SK-N-MC (cell line): Measurements from ENCODE around the gene GPC6.

Experiments used
- DNase-seq: peaks from one replicate; pipeline ENCODE4 v3.0.0-alpha.2; 2011; ENCODE audit warnings: low read depth, low spot score
- H3K27ac ChIP-seq: fragments of 200-600 bp; sonication (generic); 2 replicates; pipeline ENCODE4 v1.5.1; 2016; ENCODE audit warnings: mixed run types
- H3K36me3 ChIP-seq: fragments of 200-600 bp; sonication (generic); 2 replicates; pipeline ENCODE4 v1.6.1; 2017; ENCODE audit warnings: antibody characterized with exemption, low read length, mixed read lengths; ENCODE audit not compliant: insufficient read depth
- H3K4me3 ChIP-seq: fragments of 200-600 bp; sonication (generic); 2 replicates; pipeline ENCODE4 v1.5.1; 2016
- H3K9ac ChIP-seq: fragments of 200-600 bp; sonication (generic); 2 replicates; pipeline ENCODE4 v1.8.0; 2017; ENCODE audit warnings: mixed run types, mixed read lengths; ENCODE audit not compliant: insufficient read length
- H3K9me3 ChIP-seq: fragments of 200-600 bp; sonication (generic); 2 replicates; pipeline ENCODE4 v1.6.1; 2017; ENCODE audit warnings: low read depth, mild to moderate bottlenecking, antibody characterized with exemption, low read length, moderate library complexity, mixed read lengths
- EZH2 ChIP-seq: fragments of 200-600 bp; sonication (generic); IDR thresholded peaks from one replicate; pipeline ENCODE4 v1.6.1; 2017; ENCODE audit warnings: antibody characterized with exemption
- FOXP2 ChIP-seq: optimal IDR thresholded peaks from 2 replicates; pipeline ENCODE3; 2011; ENCODE audit warnings: mild to moderate bottlenecking, moderate library complexity; ENCODE audit not compliant: insufficient read depth; ENCODE audit errors: extremely low read length, control extremely low read depth
- POLR2AphosphoS5 ChIP-seq: IDR thresholded peaks from 2 replicates; pipeline ENCODE4 v1.6.1; 2012; ENCODE audit warnings: mild to moderate bottlenecking, low read depth, low read length, borderline replicate concordance

The GPC6 gene

GRCh38 chr13:94053986-94054593, 827.5 kb downstream of the GPC6 start:
- no peak for TF ChIP-seq POLR2AphosphoS5
- no peak for TF ChIP-seq EZH2
- TF ChIP-seq FOXP2: no peak
- no peak overlapping the region for H3K9ac ChIP-seq
- no peaks in the 10 kb centered on the region for H3K9me3 ChIP-seq
- DNase-seq: no peak
- no peaks in the 10 kb centered on the region for H3K36me3 ChIP-seq
- no peak overlapping the region for H3K4me3 ChIP-seq
- H3K27ac ChIP-seq: no peak overlapping the region

DNA sequence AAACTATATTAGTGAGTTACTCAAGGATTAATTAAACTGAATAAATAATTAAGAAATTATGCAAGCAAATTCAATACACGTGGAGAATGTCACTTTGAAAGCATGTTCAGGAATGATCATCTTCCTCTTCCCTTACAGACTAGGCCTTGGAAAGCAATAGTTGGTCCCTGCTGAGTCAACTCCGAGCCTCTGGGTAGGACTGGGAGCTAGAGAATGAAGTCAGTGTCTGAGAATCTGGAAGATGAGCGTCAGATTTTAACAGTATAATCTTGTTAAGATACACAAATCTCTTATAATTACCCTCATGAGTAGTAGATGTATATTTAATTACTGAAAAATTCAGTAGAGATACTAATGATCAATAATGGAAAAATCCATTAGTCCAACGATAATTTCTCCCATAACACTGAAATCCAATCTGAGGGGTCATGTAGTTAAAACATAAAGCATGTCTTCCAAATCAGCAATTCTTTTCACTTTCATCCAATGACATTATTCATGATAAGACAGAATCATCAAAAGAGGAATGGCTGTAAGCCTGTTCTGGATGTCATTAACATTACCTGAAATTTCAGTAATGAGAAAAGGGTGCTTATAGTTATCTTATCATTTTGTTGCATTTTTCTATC, 829.9 kb downstream of the GPC6 start:
- Histone ChIP-seq H3K36me3 (no peaks in the 10 kb centered on the region), H3K9me3 (no peaks in the 10 kb centered on the region), H3K4me3 (no peak overlapping the region), H3K9ac (no peak overlapping the region), H3K27ac (peak overlapping the region; percentile 61; the same call in 1 of the 2 replicates)
- TF ChIP-seq POLR2AphosphoS5 (no peak), FOXP2 (no peak), EZH2 (no peak)
- no peak for DNase-seq

GRCh38 chr13:94057618-94058186, 831.1 kb downstream of the GPC6 start:
- H3K36me3 ChIP-seq: no peaks in the 10 kb centered on the region
- peak overlapping the region; percentile 38 for H3K4me3 ChIP-seq
- DNase-seq: no peak
- H3K27ac ChIP-seq: peak overlapping the region; percentile 61
- H3K9ac ChIP-seq: no peak overlapping the region
- no peaks in the 10 kb centered on the region for H3K9me3 ChIP-seq
- TF ChIP-seq EZH2: no peak
- TF ChIP-seq POLR2AphosphoS5: no peak; the same call in 1 of the 2 replicates
- no peak for TF ChIP-seq FOXP2

- no peak overlapping the region; the same call in 1 of the 2 replicates for H3K4me3 ChIP-seq
- H3K9me3 ChIP-seq: no peaks in the 10 kb centered on the region
- H3K27ac ChIP-seq: no peak overlapping the region; the same call in 1 of the 2 replicates
- no peak for DNase-seq
- H3K36me3 ChIP-seq: no peaks in the 10 kb centered on the region
- TF ChIP-seq EZH2: no peak
- no peak for TF ChIP-seq FOXP2
- TF ChIP-seq POLR2AphosphoS5: no peak
- H3K9ac ChIP-seq: no peak overlapping the region
These were observed 832.3 kb downstream of the GPC6 start for GRCh38 chr13:94058821-94059360.

DNA sequence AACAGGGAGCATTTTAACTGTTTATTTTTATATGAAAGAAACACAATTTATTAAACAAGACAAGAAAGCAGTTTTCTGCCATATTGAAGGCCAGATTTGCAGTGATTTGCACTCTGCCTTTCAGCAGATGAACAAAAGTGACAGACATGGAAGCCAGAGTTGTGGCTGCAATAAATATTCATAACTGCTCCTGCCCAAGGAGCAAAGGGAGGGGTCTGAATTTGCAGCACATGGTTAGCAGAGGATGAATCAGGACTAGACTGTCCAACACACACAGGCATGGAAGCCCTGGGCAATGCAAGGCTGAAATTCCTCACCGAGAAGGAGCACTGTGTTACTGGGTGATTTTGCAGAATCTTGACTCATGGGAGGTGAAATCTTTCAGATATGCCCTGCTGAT, 834.7 kb downstream of the GPC6 start:
- no peaks in the 10 kb centered on the region for H3K36me3 ChIP-seq
- H3K9me3 ChIP-seq: no peaks in the 10 kb centered on the region
- no peak for DNase-seq
- no peak overlapping the region for H3K27ac ChIP-seq
- no peak overlapping the region for H3K4me3 ChIP-seq
- TF ChIP-seq FOXP2: no peak
- no peak for TF ChIP-seq EZH2
- no peak for TF ChIP-seq POLR2AphosphoS5
- no peak overlapping the region for H3K9ac ChIP-seq

DNA sequence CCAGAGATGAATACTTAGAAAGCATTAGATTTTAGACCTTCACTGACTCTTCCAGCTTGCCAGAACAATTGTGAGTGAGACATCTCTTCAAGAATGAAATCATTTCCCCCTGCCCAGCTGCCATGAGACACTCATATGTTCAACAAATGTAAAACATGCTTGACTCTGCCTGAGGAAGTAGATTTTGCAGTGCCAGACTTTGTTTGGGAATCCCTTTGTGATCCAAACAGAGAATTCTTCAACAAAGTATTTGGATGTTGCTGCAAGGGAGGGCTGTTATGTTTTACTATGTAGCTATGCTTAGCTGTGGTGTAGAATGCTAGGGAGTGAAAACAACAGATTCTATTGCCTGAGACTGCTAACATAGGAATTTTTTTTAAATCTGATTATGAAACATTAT, 836.5 kb downstream of the GPC6 start:
- no peak for TF ChIP-seq FOXP2
- no peak for TF ChIP-seq POLR2AphosphoS5
- no peak for TF ChIP-seq EZH2
- Histone ChIP-seq H3K4me3 (no peak overlapping the region), H3K27ac (no peak overlapping the region), H3K9ac (no peak overlapping the region), H3K36me3 (no peaks in the 10 kb centered on the region), H3K9me3 (no peaks in the 10 kb centered on the region)
- DNase-seq: no peak

- TF ChIP-seq EZH2: no peak
- TF ChIP-seq POLR2AphosphoS5: no peak
- no peak for TF ChIP-seq FOXP2
- no peak for DNase-seq
- no peak overlapping the region for H3K4me3 ChIP-seq
- H3K36me3 ChIP-seq: no peaks in the 10 kb centered on the region
- H3K27ac ChIP-seq: no peak overlapping the region
- no peaks in the 10 kb centered on the region for H3K9me3 ChIP-seq
- no peak overlapping the region for H3K9ac ChIP-seq
These were observed 837.2 kb downstream of the GPC6 start for GRCh38 chr13:94063848-94064247.

- Histone ChIP-seq H3K27ac (no peak overlapping the region), H3K9ac (no peak overlapping the region), H3K36me3 (no peaks in the 10 kb centered on the region), H3K9me3 (0 out of 2 replicates have a peak, but pooled peaks cover 3% of the 10 kb centered on the region), H3K4me3 (no peak overlapping the region)
- no peak for TF ChIP-seq FOXP2
- TF ChIP-seq POLR2AphosphoS5: no peak
- TF ChIP-seq EZH2: no peak
- no peak for DNase-seq
These were observed 839.1 kb downstream of the GPC6 start for GRCh38 chr13:94065741-94066140.
